HG02884 (cell line): ENCODE measurements around the gene ERP44.
"Not testable (repeated sequence)": the region's sequence is repeated elsewhere in the genome, so short reads cannot be mapped to it uniquely, and the experiment has no call there.

Source experiments
- ATAC-seq: cut with Tn5 transposase; IDR thresholded peaks from one replicate; pipeline ENCODE4 v1.9.1; 2021; ENCODE audit warnings: mild to moderate bottlenecking, moderate library complexity; ENCODE audit not compliant: unreplicated experiment

ERP44 gene

DNA sequence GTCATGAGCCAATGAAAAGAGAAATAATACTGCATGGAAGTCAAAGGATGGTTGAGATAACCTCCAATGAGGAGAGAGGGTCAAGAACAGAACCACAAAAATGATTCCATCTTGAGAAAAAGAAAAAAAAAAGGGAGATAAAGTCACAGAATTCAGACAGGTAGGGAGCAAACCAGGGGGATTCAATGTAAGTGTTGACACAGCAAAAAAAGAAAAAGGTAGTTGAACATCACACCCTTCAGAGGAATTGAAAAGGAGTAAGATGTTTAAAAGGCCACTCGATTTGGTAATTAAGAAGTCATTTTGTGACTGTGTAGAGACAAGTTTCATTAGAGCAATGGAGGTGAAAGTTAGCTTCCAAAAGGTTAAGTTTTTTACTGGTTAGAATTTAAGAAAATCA is 79.3 kb downstream of the ERP44 start:
- no peak for ATAC-seq

DNA sequence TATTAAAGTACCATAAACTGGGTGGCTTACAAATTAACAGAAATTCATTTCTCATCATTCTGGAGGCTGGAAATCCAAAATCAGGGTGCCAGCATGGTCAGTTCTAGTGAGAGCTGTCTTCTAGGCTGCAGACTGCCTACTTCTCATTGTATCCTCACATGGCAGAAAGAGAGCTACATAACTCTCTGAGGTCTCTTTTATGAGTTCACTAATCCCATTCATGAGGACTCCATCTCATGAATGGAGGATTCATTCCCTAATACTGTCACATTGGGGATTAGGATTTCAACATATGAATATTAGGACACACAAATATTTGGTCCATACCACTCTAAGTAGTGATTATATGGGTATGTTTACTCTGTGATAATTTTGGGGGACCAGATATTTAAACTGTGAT is 84.0 kb downstream of the ERP44 start:
- ATAC-seq: no peak

DNA sequence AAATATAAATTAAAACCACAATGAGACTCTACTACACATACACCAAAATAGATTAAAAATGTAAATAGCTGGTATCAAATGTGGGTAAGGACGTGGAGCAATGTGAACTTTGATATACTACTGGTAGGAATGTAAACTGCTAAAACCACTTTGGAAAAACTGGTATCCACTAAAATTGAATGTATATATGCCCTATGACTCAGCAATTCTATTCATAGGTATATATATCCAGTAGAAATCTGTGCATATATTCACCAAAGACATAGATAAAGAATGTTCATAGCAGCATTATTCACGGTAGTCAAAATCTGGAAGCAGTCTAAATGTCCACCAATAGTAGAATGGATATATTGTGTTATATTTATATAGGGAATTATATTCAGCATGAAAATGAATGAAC is 85.2 kb downstream of the ERP44 start:
- no peak for ATAC-seq

DNA sequence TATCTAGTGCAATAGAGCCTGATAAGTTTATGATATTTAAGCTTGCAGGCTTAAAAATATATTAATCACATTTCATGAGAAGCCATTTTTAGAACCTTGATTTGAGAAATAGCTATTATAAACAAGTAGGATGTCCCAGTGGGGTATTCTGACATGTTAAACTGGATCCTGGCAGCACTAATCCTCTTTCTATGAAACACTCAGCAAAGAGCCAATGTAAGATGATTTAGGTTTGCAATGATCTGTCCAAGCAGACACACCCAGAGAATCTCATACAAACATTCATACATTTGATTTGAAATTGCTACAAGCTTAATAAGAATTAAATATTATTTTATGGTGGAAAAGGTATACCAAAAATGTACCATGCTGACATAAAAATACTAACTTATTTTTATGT is 86.5 kb downstream of the ERP44 start:
- no peak for ATAC-seq

DNA sequence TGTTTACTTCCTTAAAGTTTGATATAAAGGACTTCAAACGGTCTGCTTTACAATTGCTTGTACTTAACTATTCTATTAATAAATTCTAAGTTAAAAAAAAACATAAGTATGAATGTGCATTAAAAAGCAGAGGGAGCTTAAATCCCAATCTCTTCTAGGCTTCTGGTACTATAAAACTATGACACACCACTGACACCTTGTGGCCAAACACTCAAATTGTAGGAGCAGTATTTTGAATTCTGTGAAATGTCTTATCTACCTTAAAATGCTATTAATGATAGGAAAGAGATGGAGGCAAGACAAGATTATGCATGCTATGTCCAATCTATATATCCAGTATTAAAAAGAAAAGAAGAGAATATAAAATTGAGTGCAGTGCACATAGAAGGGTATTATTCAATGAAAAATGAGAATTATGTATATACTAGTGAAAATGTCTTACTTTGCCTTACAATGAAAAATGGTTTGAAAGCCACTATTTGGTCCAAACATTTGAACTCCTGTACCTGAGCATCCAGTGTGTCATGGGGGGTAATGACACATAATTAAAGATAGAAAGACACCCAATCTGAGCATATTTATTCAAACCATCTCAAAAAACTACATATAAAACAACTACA is 87.6 kb downstream of the ERP44 start:
- ATAC-seq: no peak

DNA sequence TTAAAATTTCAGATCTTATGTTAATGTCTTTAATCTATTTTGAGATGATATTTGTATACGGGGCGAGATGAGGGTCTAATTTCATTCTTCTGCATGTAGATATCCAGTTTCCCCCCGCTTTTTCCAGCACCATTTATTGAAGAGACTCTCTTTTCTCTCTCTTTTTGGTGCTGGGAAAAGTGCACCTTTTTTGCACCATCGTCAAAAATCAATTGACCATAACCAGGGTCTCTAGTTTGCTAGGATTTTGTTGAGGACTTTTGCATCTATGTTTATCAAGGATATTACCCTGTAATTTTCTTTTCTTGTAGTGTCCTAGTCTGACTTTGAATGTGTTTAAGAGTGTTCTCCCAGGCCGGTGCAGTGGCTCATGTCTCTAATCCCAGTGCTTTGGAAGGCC is 99.0 kb downstream of the ERP44 start:
- ATAC-seq: no peak

DNA sequence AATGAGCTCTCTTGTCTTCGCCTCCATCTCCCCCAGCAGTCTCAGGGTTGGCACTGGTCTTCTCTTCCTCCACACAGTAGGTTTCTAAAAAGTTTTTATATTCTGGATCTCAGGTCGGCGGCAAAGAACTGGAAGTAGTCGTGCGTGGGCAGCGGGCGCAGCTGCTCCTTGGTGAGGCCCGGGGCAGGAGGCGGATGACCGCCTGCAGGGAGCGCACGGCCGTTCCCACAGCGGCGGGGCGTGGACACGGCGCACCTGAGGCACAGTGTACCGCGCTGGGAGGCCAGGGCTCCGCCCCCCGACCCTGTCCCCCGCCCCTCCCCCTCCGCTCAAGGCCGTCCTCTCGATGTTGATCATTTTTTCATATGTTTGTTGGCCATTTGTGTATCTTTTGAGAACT is 99.9 kb downstream of the ERP44 start:
- ATAC-seq: no peak

DNA sequence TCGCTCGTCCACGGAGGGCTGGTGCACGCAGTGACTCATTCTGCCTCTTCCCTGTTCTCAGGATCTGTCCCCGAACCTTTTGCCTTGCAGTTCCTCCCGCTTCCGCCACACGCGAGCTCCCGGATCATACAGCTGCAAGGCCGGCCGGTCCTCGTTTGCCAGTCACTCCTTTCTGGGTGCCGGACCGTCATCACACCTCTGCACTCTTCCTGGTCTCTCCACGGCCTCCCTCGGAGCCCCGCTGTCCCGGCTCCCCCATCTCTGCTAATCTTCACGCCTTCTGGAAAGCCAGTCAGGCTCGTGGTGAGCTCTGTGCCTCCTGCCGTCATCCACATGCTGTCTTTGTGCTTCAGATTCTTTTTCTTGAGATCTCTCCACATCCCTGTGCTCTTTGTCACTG is 100.5 kb downstream of the ERP44 start:
- no peak for ATAC-seq

DNA sequence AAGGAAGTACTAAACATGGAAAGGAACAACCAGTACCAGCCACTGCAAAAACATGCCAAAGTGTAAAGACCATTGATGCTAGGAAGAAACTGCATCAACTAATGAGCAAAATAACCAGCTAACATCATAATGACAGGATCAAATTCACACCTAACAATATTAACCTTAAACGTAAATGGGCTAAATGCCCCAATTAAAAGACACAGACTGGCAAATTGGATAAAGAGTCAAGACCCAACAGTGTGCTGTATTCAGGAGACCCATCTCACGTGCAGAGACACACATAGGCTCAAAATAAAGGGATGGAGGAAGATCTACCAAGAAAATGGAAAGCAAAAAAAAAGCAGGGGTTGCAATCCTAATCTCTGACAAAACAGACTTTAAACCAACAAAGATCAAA is 108.3 kb downstream of the ERP44 start:
- not testable (repeated sequence) for ATAC-seq

DNA sequence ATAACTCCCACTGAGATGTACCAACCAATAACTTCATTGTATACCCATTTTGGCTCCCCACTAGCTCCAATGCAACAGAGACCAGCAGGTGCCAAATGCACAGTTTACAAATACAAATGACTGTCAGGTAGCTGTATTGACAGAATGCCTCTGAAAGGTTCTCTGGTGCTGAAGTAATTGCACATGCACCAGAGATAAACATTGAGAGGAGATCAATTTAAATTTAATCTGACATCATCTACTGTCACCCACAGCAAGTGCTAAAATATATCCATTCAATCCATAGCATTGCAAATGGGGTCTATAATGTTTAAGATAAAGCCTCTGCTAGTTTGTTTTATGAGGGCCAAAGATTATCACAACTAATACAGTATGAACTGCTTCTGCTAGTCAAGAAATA is 112.2 kb downstream of the ERP44 start:
- ATAC-seq: no peak

DNA sequence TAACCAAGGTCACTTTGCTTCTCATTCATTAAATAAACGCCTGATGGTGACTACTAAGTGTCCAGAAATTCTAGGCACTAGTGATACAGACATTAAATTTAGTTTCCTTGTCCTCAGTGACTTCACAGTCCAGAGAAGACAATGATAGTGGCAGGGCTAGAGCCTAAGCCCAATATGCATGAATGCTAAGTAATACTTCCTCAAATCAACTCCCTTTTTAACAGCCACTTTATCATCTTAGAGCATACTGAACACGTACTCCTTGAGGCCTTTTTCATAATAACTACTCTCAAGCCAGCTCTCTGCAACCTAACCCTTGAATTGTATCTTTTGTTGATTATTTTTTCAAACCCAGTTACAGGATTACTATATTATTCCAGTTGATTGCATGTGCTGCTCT is 118.2 kb downstream of the ERP44 start:
- no peak for ATAC-seq

DNA sequence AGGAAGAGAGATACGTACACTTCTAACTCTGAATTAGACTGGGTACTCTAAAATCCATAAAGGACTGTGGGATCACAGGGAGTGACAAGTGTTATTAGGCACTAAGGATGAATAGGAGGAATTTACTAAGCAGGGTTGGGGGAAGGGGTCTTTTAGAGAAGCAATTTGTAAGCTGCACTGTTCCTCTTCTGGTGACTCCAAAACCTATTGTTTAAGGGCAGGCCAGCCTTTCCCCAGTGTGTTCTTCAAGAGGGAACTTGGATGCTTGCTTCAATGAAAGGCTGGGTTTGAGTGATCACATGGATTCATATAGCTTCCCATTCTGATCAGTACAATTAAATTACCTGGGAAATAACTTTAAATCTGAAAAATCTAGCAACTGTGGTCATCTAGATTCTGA is 120.6 kb downstream of the ERP44 start:
- ATAC-seq: no peak

DNA sequence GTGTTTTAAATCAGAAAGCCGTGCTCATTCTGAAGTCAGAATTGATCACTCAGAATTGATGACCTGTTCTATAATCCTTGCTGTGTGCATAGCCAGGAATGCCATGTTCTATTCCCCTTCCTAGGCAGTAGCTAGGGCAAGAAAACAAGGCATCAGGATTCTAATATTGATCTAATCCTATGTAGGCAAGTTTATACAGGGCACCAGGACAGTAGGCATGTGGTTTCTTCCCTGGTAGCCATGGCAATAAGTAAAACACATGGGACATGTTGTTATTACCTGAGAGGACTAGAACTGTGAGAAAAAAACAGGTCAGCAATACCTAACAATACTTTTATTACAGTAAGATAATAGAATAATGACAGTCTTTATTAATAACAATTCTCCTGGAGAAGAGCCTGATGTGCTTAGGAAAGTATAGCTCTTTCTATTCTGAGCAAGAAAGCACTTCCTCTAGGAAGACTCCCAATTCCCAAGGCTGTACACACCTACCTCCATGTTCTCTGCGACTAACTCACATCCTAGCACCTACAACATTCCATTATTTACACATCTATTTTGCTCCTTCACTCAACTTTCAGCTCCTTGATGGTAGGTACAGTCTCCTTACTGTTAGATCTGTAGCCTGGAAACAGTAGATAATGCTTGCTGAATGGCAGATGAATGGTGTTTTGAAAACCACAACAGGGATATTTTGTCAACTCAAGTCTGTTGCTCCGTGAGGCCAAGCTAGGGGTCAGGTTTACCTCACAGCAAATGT is 121.6 kb downstream of the ERP44 start:
- ATAC-seq: no peak

DNA sequence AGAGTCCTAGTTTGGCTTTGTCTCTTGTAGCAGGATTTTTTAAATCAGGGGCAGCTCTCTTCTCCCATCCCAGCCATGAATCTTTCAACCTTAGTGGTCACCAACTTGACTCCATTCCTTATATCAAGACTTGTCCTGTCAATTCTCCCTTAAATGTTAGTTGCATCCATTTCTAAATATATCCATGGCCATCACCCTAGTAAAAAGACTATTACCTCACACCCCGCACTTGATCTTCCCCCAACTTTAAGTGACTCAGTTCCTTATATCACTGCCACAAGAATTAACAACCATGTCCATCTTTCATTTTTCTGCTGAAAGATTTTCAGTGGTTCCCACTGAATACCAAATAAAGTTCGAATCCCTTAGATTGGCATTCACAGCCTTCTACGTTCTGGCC is 125.3 kb downstream of the ERP44 start:
- no peak for ATAC-seq

DNA sequence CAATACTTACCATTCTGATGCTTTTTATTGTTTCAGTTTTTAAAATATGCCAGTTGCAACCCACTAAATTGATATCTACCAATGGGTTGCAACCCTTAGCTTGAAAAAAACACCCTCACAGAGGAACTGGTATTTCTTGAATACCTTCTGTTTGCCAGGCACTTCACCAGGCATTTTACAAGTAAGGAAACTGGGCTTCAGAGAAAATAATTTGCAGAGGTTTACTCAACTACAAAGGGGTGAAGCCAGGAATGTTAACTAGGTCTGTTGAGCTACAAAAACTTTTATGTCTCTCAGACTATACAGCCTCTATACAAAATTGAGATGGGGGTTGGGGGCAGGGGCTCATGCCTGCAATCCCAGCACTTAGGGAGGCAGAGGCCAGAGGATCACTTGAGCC is 127.4 kb downstream of the ERP44 start:
- no peak for ATAC-seq

DNA sequence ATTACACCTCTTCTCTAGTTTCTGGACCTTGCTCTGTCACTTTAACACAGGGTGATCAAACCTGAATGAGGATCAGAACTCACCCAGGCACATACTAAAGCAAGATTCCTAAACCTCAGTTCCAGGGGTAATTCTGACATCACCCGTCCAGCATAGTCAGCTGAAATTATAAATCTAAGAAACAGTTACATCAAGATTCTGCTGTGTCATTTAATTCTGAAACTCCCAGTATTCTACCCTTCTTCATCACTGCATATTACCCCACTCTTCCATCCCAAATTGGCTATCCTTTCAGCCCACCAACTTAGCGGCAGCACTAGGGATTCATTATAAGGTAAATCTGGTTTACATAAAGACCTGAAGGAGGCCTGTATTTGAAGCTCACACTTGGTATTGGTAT is 128.3 kb downstream of the ERP44 start:
- ATAC-seq: no peak

DNA sequence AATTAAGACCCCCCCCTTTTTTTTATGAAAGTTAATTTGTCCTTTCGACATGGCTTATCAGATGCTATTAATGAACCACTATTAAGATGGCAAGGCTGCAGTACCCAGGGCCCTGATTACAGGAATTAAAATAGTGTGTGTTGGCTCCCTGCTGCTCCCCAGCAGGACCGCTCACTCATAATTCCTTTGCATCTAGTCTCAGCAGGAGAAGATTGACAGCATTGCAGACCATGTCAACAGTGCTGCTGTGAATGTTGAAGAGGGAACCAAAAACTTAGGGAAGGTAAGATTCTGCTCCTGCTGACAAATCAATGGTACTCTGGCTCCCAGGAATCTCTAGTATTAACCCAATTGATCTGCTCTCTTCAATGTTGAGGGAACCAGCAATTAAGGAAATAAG is 131.3 kb downstream of the ERP44 start:
- no peak for ATAC-seq

DNA sequence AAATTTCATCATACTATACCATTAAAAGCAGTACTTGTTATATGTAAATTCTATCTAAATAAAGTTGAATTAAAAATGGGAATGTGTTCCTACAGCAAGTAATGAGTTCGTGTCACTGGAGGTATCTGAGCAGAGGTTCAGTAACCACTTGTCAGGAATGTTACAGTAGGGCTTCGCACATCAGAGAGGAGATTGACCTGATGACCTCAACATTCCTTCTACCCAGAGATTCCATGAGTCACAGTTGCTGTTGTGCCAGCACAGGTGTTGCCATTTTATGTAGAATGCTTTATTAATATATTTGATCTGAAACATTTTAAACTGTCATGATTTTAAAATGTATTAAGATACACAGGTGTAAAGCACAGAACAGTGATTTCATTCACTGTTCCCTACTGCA is 132.1 kb downstream of the ERP44 start:
- no peak for ATAC-seq

DNA sequence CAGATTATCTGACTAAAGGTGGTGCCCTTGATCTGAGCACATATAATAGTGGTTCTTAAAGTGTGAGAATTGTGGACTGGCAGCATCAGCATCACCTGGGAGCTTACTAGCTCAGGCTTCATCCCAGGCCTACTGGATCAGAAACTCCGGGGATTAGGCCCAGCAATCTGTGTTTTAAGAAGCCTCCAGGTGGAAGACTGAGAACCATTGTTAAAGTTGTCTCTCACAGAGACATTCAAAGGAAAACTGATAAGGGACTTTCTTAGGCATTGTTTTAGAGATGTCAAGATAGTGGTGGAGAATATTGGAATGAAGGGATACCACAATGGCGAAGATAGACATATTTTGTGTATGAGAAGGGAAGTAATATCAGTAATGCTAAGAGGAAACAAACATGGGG is 132.8 kb downstream of the ERP44 start:
- no peak for ATAC-seq

DNA sequence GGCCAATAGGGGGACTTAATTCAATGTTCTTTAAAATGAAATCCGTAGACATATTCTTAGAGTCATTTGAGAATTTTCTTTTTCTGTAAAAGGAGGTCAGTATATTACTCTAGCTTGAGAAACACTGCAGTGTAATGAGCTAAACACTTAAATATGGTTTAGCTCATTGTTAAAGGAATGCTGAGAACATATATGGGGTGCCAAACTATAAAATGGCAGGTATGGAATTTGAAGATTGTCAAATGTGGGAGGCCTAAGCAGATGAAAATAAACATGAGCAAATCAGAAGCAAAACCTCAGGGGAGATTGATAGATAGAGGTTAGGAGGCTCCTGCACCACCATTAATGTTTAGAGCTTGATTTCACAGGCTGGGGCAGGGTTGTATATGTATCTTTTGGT is 134.5 kb downstream of the ERP44 start:
- no peak for ATAC-seq

DNA sequence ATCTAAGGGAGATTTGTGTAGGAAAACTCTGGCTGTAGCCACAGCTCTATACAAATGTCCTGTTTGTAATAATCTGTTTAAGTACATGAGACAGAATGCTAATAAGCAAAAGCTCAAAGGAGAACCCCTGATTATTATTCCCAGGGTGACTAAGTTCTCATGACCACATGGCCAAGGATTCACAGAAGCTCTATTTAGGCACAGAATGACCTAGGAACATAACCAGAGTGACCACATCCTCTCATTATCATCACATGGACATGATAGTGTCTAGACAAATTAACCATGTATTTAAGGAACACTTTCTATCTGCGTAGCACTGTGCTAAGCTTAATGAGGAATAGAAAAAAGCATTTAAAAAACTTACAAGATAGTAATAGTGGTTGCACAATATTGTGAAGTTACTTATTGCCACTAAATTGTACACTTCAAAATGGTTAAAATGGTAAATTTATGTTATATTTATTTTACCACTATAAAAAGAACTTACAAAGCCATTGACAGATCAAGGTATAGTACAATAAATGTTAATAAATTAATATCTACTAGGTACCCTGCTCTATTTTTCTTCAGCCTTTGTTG is 136.0 kb downstream of the ERP44 start:
- no peak for ATAC-seq

DNA sequence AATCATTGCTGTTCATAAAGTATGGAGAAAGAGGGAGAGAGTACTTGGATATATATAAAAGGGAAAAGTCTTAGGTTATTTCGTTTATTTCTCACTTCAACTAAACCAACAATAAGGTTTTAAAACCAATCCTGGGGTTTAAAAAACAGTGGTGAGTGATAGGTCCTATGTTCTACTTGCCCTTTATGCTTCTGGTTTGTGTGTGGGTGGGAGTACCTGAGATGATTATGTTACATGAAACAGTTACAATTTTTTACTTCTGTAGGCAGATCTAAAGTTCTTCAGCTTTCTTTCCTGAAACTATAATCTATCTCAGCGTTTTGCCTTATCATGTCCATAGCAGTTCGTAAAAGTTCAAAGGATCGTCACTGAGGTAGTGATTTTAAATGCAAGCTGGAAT is 143.2 kb downstream of the ERP44 start:
- ATAC-seq: no peak

DNA sequence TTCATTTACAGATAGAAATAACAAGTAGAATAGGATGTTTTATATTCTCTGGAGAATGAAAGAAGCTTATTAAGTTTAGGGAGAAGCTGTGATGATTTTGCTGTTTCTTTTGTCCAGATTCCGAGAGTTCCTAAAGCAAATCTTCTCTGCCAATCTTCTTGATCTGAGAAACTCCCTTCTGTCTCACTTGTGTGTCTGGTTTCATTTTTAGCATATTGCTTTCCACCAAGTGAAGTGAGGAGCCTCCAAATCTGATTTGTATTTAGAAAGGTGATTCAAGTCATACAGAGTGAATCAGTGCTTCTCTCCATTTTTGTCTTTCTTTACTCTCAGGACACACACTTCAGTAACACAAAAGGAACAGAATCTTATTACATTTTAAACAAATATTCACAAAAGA is 144.0 kb downstream of the ERP44 start:
- ATAC-seq: peak; percentile 59
